Kidney (tissue), 14 donors: ENCODE data around the gene MYO10. TPM values are rescaled to one million over a fixed set of nuclear protein-coding genes. Genes with fewer than 3 reads are reported as not detected.
A peak's percentile ranks its signal among the peaks of the same experiment; 100 is the strongest.

ENCODE experiments used
- DNase-seq, 5 donors: peaks; one replicate each; pipeline ENCODE4 v3.0.0-alpha.2; 2013 to 2020
- FAIRE-seq: peaks from 2 replicates; lab custom pipeline; 2012; peaks lifted over from hg19 to GRCh38; lab: Jason Lieb, UNC
- H3K27ac ChIP-seq, 2 donors: one replicate each; pipeline ENCODE4 v1.7.0; 2013; ENCODE audit warnings: low read depth in 2 of 2, low read length in 2 of 2, inconsistent platforms in 1 of 2
- H3K27me3 ChIP-seq: one replicate; pipeline ENCODE4 v1.7.1; 2013; ENCODE audit warnings: low read length, inconsistent platforms; ENCODE audit not compliant: control insufficient read depth, insufficient read depth
- H3K36me3 ChIP-seq, 3 donors: one replicate each; pipeline versions ENCODE4 v1.7.0 to v1.7.1; 2013; ENCODE audit warnings: low read length in 3 of 3, control low read depth in 1 of 3, inconsistent platforms in 1 of 3; ENCODE audit not compliant: insufficient read depth in 3 of 3, control insufficient read depth in 2 of 3
- H3K4me1 ChIP-seq, 3 donors: one replicate each; pipeline versions ENCODE4 v1.7.0 to v1.7.1; 2013; ENCODE audit warnings: low read length in 3 of 3, inconsistent platforms in 1 of 3, low read depth in 1 of 3; ENCODE audit not compliant: control insufficient read depth in 2 of 3, insufficient read depth in 2 of 3
- H3K4me3 ChIP-seq, 3 donors: one replicate each; pipeline versions ENCODE4 v1.7.0 to v1.8.1; 2013; ENCODE audit warnings: low read length in 3 of 3, control low read depth in 1 of 3, inconsistent platforms in 1 of 3
- H3K9ac ChIP-seq, 3 donors: one replicate each; pipeline versions ENCODE4 v1.7.0 to v1.7.1; 2013; ENCODE audit warnings: low read length in 3 of 3, control low read depth in 1 of 3, inconsistent platforms in 1 of 3
- H3K9me3 ChIP-seq, 3 donors: one replicate each; pipeline versions ENCODE4 v1.7.0 to v1.7.1; 2013; ENCODE audit warnings: low read length in 3 of 3, control low read depth in 1 of 3, inconsistent platforms in 1 of 3; ENCODE audit not compliant: control insufficient read depth in 2 of 3, insufficient read depth in 1 of 3
- intact Hi-C: fragments of 100-400 bp; cut with DNase I; formaldehyde crosslinking; loops from one replicate; pipeline ENCODE4 v1.11.1; 2022
- polyA plus RNA-seq: library from polyadenylated mRNA; stranded (reverse); fragments of 350-450 nt; fragmentation: Illumina TruSeq; extraction: RNeasy Lipid Tissue Mini Kit (QIAGEN cat#74804); gene quantifications from one replicate; pipeline ENCODE4 v1.2.3, GENCODE V29; 2014; ENCODE audit warnings: low read depth, low replicate concordance; ENCODE audit not compliant: insufficient read depth
- total RNA-seq: library from RNA; stranded (reverse); fragmentation: NEBNext Ultra II Directional; extraction: Animal tissue kit (Norgen Biotek cat#: 25700); gene quantifications from one replicate; pipeline ENCODE4 v1.2.1, GENCODE V29; 2021
- TF ChIP-seq, protein P1 (sequence below): IDR thresholded peaks from 3 replicates; pipeline ENCODE4 v1.5.1; 2012; ENCODE audit warnings: mild to moderate bottlenecking, moderate library complexity, borderline replicate concordance; ENCODE audit not compliant: insufficient read depth; ENCODE audit errors: extremely low read depth
- donor health status: control.
- donor health status: control.
- donor health status: control.
- donor health status: control.
- donor health status: control.
- donor health status: DM: yes; HTN: yes; CAD: no.
- donor health status: Normal renal cell carcinoma (clear cell type).

The MYO10 gene
- total and polyA plus RNA-seq, 2 donors from 2014 or later: 7.6 to 52.4 TPM

DNA sequence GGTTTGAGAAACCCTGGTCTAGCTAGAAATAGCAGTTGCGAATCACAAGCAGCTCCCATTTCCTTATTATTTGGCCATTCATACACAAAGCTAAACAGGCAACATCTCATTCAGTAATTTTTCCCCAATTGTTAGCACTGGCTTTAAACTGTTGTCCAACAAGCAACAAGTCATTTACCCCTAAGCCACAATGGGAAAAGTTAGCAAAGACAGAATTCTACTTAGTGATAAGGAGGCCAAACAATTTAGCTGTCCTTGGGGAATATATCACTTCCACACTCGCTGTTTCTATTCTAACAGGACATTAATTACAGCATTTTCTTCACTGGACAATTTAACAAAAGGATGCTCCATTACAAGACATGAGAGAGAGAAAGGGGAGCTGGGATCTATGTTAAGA lies 2.8 kb downstream of the MYO10 start:
- TF ChIP-seq, protein P1, sequence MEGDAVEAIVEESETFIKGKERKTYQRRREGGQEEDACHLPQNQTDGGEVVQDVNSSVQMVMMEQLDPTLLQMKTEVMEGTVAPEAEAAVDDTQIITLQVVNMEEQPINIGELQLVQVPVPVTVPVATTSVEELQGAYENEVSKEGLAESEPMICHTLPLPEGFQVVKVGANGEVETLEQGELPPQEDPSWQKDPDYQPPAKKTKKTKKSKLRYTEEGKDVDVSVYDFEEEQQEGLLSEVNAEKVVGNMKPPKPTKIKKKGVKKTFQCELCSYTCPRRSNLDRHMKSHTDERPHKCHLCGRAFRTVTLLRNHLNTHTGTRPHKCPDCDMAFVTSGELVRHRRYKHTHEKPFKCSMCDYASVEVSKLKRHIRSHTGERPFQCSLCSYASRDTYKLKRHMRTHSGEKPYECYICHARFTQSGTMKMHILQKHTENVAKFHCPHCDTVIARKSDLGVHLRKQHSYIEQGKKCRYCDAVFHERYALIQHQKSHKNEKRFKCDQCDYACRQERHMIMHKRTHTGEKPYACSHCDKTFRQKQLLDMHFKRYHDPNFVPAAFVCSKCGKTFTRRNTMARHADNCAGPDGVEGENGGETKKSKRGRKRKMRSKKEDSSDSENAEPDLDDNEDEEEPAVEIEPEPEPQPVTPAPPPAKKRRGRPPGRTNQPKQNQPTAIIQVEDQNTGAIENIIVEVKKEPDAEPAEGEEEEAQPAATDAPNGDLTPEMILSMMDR: no peak
- DNase-seq (no peak), FAIRE-seq (no peak)
- Histone ChIP-seq H3K9me3 (no peaks in the 10 kb centered on the region), H3K9ac (peak overlapping the region in 2 of 3 donors; percentile 27 to 67), H3K4me1 (peaks cover 5 to 12% (median 9%) of the 10 kb centered on the region in 3 donors), H3K27me3 (peaks cover 8% of the 10 kb centered on the region), H3K27ac (peak overlapping the region; percentile 59 to 76), H3K4me3 (peak overlapping the region in 2 of 3 donors; percentile 78), H3K36me3 (no peaks in the 10 kb centered on the region)
- intact Hi-C loops: no loop called here

DNA sequence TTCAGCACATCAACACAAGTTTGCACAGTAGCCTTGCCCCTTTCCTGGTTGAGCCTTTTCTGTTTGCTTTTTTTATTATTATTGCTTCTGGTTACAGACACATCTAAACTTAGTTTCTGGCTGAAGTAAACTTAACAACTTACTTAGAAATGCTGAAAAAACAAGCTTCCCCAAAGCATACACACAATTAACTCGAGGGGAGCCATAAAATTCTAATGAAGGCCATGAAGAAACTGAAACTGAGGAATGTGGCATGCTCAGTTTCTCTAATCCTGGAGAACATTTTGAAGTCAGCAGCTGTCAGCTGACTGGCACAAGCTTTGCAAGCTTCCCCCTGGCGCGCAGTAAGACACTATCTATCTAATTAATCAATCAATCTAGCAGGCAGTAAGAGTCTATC lies 3.7 kb downstream of the MYO10 start:
- Histone ChIP-seq H3K9me3 (no peaks in the 10 kb centered on the region), H3K36me3 (no peaks in the 10 kb centered on the region), H3K9ac (no peak overlapping the region), H3K27ac (peak overlapping the region; percentile 71 to 76), H3K27me3 (peaks cover 5% of the 10 kb centered on the region), H3K4me1 (peaks cover 5 to 12% (median 9%) of the 10 kb centered on the region in 3 donors), H3K4me3 (peak overlapping the region in 1 of 3 donors; percentile 78)
- TF ChIP-seq, protein P1: no peak
- DNase-seq (peak in 2 of 5 donors; percentile 56 to 64), FAIRE-seq (no peak)
- intact Hi-C loops: no loop called here

DNA sequence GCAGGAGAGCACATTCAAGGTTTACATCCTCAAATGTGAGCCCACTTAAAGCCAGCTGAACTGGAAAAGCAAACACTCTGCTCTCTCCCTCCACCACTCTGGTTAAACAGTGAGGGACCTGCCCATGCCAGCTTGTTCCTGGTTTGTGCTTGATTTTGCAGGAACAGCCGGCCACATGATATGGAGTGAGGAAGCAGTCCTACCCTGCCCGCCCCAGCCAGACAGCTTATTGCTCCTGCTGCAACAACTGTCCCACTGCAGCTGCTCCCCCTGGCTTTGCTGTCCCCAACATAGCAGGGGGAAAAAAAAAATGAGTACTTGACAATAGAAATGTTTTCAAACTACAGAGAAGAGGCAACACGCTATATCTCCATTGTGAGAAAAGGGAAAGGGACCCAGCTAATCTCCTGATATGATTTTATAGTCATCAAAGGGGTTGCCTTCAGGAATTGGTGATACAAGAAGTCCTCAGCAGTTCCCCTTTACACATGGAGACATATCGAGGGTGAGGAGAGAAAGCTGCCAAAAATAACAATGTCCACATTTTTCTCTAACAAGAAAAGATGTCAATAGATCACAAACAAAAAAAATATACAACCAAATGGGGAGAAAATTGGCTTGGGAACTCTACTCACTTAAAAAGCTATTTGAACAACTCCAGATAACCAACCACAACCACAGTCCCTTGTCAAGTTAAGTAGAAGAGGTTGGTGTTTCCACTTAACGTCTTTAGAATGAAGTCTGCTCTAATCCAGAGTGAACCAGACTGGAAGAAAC lies 4.6 kb downstream of the MYO10 start:
- H3K9ac ChIP-seq: peak overlapping the region in 1 of 3 donors; percentile 38
- no peaks in the 10 kb centered on the region for H3K9me3 ChIP-seq
- FAIRE-seq: no peak
- no peak overlapping the region for H3K4me3 ChIP-seq
- no peaks in the 10 kb centered on the region for H3K36me3 ChIP-seq
- TF ChIP-seq, protein P1: no peak
- peak in 4 of 5 donors; percentile 43 to 80 (median 62) for DNase-seq
- peak overlapping the region; percentile 71 to 76 for H3K27ac ChIP-seq
- intact Hi-C loops: no loop called here
- H3K27me3 ChIP-seq: no peaks in the 10 kb centered on the region
- H3K4me1 ChIP-seq: peaks cover 5 to 10% (median 5%) of the 10 kb centered on the region in 3 donors
